ENCODE data around the gene ADCY10.
A peak's percentile ranks its signal among the peaks of the same experiment; 100 is the strongest.
"Not testable (repeated sequence)": the region's sequence is repeated elsewhere in the genome, so short reads cannot be mapped to it uniquely, and the experiment has no call there.

Gene ADCY10

DNA sequence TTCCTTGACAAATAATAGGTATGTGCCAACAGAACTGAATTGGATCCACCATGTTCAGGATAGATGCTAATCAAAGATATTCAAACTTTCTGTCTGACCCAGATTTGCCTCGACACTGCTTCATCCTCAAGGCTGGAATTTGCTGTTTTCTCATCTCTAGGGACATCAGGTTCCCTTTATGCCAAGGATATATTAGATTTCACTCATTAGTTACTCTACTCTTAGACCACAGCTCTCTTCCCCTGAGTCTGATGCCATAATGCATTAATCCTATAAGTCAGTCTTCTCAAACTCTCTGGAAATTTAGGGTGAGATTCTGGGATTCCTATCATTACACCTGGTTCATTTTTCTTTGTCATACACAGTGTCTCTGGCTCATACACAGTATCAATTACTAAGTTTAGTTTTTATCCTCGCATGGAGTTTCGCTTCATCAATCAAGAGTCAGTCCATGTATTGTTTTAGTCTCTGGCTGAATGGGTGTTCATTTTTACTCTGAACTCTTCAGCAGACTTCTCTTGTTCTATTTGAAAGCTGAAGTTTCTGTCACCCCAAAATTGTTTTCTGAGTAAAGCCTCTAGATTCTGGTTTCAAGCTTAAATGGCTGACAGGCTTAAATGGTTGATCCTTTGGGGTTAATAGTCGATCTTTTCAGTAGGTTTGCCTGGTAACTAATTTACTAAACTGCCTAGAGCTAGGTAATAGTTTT lies 13.3 kb upstream of the ADCY10 start:
- no peak for DNase-seq

DNA sequence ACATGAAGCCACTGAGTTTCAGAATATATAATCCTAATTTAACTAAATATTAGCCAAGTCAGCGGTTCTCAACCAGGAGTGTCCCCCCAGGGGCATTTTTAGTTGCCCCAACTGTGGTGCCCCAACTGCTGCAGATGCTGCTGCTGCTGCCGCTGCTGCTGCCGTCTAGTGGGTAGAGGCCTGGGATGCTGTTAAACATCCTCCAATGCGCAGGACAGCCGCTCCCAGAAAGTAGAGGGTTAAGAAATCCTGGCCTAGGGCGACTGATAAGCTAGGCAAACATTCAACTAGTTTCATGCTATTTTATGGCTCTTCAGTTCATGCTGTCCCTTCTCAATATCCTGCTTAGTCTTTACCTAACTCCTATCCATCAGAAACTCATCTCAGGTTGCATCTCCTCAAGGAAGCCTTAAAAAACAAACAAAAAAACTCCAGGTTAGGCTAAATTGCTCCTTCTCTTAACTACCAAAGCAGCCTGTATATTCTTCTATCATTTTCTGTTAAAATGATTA lies 12.6 kb upstream of the ADCY10 start:
- no peak for DNase-seq

DNA sequence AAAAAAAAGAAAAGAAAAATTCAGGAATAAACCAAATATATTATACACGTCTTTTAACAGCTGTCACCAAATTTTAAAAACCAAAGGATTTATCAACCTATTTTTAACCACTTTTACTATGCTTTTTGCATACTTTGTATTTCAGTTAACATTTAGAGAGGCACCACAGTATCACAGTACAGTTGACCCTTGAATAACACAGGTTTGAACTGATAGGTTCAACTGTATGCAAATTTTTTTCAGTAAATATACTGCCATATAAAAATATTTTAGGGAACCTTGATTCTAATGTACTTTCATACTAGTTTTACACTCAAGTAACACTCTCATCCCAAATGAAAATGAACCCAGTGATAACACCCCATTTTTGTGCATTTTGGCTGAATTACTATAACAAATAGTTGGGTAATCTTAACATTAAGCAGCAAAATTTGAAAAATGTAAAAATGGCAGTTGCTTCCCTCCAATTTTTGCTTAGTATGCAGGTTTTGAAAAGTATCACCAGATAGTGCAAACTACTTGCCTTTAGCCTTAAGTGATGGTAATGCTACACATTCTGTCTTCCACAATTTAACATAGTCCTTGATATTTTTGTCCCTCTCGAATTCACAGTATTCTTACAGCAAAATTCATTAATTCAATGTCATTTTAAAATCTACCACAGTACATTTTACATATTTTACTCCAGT lies 10.8 kb upstream of the ADCY10 start:
- peak; percentile 72 for DNase-seq

DNA sequence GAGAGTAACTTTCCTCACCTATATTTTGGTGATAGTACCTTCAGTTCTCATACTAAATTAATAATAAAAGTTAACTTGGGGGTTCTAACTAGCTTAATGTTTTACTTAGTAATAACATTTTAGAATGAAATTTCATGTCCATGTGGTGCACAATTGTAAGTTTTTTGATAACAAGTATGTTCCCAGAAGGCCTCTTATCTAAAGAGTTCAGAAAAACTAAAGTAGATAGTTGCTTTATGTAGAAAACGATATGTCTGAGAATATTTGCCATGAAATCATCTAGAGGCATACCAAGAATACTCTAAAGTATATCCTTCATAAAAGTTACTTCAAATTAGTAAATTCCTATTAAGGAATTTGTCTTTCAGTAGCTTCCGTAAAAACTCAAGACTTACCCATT lies 10.2 kb upstream of the ADCY10 start:
- DNase-seq = peak; percentile 89

DNA sequence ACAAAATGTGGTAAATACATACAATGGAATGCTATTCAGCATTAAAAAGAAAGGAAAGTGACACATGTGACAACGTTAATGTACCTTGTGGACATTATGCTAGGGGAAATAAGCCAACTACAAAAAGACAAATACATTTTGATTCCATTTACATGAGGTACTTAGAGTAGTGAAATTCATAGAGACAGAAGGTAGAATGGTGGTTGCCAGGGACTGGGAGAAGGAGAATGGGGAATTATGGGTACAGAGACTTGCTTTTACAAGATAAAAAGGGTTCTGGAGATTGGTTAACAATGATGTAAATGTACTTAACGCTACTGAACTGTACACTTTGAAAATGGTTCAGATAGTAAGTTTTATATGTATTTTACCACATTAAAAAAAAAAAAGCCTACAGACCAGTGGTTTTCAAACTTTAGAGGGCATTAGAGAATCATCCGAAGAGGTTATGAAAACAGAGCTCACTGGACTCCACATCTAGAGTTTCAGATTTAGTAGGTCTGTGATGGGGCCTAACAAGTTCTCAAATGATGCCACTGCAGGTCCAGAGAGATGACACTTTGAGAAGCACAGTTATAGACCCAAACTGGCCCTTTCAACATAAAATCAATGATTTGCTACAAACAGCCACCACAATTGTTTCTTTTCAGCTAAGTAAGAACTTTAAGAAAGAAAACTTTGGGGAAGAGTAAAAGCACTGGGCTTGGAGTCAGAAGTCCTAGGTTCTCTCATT lies 9.6 kb upstream of the ADCY10 start:
- peak; percentile 66 for DNase-seq

DNA sequence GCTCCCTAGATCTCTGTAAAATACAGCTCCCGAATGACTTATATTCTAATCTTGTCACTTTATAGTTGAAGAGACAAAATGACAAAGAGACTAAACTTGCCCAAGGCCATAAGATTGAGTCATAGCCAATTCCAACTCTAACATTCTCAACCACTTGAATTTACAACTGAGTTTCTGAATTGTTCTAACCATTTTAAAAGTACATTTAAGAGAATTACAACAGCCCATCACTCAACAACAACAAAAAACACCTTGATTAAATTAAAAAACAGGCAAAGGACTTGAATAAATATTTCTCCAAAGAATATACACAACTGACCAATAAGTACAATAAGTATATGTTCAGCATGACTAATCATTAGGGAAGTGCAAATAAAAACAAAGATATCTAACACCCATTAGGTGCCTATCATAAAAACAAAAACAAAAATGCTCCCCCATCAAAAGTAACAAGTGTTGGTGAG lies 8.7 kb upstream of the ADCY10 start:
- DNase-seq = no peak

DNA sequence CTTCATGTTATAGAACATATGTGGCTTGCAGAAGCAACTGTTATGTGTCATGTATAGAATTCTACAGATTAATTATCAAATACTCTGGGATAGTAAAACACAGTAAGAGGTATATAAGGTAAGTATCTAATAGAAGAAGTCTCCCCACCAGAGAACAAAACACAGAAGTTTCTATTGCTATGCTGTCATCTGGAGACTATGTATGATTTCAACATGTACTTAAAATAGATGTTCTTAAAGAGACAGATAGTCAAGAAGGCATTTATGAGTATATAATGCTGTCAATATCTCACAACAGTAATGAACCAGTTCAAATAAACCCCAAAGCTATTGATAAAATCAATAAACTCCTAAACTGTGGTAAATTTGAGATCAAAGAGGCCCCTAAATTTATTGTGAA lies 8.1 kb upstream of the ADCY10 start:
- no peak for DNase-seq

DNA sequence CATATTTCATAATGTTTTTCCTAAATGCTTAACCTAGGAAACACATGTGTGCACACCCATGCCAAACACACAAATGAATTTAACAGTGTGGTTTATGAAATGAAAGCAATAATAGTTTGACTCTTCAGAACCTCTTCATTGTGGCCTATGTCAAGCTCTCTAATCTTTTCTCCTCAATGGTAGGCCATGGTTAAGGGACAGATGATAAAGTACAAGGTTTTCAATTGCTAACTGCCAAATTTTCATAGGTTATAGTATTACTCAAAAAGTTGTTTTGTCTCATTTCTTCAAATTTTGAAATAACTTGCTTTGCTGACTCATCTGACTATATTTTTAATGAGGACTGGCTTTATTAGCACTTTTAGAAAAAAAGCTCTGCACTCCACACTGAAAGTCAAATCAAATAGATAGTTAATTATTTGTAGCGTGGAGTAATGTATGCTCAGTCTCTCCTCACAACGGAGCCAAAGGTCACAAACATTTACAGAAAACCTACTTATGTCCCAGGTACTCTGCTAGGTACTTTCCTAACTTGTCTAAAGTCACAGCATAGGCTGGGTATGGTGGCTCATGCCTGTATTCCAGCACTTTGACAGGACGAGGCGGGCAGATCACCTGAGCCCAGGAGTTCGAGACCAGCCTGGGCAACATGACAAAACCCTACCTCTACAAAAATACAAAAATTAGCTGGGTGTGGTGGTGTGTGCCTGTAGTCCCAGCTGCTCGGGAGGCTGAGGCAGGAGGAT lies 3.0 kb upstream of the ADCY10 start:
- DNase-seq = no peak

DNA sequence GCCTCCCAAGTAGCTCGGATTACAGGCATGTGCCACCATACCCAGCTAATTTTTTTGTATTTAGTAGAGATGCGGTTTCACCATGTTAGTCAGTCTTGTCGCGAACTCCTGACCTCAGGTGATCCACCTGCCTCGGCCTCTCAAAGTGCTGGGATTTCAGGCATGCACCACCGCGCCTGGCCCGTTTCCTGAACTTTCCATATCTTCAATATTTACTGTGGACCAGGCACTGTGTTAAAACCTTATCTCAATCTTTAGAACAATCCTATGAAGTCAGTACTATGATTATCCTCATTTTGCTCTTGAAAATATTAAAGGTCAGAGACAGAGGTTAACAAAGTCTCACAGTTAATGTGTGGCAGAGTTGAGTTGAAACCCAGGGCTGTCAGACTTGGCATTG lies 1.6 kb upstream of the ADCY10 start:
- DNase-seq = no peak

DNA sequence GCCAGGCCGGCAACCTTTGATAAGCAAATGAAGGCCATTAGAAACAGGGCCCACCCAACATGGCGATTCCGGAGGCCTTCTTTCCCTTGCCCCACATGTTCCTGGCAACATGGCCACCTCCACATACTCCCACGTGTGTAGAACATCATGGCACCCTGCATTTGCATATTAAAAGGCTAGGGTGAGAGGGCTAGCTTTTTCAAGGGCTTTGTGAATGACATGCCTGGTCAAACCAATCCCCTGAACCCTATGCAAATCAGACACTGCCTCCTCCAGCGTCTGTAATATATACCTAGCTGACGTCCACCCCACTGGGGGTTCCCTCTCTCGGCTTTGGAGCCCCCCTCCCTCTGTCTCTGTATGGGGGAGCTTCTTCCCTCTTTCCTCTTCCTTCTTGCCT lies 1.6 kb downstream of the ADCY10 start:
- DNase-seq = no peak

DNA sequence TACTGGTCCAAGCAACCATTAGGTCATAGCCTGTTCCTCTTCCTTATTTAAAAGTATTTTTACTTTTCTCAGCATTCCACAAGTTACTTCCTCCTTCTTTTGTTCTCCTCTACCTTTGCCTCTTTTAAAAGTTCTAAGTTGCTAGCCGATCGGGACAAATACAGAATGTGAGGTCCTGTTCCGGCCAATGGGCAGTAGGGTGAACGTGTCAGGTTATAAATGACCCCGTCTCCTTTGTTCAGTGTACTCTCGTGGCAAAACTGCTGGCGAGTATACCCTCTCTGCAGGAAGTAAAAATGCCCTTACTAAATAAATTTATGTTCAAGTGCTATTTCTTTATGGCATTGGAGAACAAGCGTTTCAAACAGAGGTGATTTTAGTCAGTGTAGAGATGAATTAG lies 2.5 kb downstream of the ADCY10 start:
- DNase-seq = no peak

DNA sequence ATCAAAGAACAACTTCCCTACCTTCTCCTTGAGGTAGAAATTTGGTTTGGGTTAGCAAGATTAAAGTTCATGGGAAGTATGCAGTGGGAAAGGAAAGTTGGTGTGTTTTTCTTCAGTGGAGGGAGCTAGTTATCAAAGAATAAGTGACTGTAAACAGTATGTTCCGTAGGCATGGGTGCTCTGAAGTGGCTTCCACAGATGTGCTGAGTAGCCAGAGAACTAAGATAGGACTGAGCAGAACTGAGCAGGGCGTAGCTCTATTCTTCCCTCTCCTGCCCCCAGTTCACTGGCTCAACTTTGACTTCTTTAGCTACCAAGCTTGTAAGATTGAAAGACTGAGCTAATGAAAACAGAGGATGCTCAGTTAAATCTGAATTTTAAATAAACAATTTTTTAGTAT lies 3.4 kb downstream of the ADCY10 start:
- DNase-seq = no peak

DNA sequence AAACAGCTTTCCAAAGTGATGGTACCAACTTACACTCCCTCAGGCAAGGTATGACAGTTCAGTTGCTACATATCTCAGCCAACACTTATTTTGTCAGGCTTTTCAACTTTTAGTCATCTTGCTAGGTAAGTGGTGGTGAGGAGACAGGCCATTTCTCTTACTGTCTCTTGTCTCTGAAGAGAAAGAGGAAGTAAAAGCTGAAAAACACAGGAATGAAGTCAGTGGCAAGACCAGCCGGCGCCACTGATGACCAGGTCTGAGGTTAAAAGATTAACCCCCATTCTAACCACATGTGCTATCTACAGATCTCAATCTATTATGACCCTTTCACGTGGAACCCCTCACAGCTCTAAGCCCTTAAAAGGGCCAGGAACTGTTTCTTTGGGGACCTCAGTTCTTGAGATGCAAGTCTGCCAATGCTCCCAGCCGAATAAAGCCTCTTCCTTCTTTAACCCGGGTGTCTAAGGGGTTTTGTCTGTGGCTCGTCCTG lies 4.2 kb downstream of the ADCY10 start:
- peak; percentile 59 for DNase-seq

DNA sequence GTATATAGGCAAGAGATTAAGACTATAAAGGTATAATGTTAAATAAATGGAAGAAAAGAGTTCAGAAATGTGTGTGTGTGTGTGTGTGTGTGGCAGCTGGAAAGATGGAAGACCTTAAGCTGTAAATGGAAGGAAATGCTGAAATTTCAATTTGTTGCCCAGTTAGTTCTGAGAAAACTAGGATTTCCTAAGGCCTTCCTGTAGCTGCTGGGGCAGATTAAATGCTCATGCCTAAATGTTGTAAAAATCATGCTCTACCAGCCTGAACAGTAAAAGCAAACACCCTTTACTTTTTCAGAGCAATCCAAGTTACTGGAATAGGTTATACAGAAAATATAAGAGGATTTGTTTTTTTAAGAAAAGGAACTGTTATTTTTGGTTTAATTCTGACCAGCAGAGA lies 8.3 kb downstream of the ADCY10 start:
- DNase-seq = no peak

DNA sequence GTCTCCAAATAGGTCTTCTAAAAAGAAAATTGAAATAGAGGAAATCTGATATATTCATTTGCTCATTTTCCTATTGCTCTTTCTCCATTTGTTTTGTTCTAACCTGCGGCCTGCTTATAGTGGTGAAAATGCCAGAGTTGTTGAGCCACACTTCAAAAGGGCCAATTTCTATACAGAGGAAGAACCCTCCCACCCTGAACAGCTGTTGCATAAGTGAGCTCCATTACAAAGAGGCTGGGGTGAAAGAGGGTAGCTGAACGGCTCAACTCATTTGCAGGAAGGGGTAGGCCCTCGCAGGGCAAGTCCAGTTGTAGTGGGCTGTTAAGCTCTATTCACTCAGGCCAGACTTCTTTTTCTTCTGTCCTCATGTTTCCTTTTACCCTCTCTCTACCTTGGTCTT lies 8.8 kb downstream of the ADCY10 start:
- no peak for DNase-seq

DNA sequence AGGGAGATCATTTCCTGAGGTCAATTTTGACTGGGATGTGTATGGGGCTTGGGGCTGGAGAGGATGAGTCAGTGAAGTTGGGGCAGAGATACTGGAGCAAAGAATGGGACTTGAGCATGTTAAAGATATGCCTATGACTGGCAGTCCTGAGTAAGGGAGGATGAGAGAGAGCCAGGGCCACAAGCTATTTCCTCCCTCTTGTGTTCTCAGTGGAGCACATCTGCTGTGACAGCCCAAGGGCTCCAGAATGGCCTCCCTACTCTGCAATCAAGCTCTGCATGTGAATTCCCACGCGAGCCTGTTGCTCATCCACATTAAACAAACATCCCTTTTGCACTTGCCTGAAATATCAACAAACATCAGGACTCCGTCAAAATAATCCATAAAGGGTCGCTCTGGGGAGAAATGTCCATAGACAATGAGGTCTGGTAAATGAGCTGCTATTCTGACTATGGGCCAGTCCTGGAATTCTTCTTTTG lies 9.2 kb downstream of the ADCY10 start:
- peak; percentile 37 for DNase-seq

DNA sequence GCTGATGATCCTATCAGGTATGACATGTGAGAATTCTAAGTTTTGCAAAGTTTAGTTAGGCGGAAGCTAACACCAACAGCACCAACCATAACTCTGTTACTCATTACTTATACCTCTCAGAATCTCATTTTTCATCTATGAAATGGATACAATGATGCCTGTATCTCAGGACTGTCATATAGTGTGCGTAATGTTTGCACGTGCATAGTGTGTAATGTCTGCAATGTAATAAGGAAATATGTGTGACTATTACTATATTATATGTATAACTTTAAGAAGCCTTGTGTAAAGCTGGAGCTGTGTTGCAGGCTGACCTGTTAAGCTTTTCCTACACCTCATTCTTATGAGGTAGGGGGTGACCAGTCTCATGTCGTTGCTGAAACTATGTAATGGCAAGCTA lies 13.0 kb downstream of the ADCY10 start:
- DNase-seq = no peak

DNA sequence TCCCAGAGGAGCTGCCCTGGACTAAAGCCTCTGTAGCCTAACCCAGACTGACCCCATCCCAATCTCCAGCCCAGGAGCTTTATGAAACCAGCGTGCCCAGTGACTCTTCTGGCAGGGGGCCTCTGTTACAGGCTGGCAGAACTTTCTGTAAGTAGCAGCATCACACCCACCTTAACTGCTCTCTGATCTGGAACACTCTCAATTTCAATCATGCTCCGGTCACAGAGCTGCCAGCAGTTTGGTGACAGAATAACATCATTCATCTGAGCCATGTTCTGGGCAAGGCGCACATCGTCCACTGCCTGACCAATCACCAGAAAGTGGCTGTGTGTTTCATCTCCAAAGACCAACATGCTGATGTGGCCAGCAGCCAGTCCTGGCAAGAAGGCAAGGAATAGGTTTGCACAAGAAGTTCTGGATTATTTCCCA lies 14.7 kb downstream of the ADCY10 start:
- no peak for DNase-seq

DNA sequence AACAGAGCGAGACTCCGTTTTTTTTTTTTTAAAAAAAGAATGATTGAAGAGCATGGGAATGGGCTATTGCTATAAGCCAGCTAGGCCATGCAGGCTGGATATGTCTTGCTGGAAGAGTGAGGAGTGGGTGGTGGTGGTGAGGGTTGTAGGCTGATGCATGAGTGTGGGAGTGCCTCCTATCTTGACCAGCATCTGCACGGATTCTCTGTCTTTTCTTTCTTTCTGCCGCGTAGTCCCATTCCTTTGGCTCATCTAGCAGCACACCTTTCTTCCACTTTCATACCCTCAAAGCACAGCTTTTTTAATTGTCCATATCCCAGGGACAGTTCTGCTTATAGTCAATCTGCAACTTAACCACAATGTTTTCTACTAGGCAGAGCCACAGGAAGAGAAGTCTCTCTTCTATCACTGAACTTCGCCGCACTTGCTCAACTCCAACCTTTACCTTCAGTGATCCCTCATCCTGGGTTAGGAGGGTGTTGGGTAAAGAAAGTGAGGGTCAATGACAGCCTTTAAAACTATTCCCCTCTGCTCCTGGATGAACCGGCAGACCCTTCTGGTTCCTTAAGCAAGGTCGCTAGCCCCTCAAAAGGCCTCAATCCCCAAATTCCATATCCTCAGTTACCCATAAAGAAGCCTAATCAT lies 15.2 kb downstream of the ADCY10 start:
- no peak for DNase-seq

DNA sequence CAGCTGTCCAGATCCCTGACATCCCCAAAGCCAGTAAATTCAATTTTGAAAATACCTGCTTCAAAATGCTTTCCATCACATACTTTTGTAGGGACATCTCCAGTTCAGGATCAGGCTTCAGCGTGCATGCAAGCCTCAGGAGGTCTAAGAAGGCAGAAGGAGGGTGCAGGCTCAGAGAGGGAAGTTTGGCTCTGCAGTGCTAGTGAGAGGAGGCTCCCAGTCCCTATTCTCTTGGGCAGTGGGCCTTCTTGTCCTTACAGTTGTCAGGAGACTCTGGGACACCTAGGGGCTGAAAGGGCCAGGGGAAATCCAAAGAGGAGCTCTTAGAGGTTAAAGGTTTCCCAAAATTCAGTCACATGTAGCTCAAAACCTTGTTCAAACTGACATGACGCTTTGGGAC lies 20.1 kb downstream of the ADCY10 start:
- DNase-seq = no peak

DNA sequence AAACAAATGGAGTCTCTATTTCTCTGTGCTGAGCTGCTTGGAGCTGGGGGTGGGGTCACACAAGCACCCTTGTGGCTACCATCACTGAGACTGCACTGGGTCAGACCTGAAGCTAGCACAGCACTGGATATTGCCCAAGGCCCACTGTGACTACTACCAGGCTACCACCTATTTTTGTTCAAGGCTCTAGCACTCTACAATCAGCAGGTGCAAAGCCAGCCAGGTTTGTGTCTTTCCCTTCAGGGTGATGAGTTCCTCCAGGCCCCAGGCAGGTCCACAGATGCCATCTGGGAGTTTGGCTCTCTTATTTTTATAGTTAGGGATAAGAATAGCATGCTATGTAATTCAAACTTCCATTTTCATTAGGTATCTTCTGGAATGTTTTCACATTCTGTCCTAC lies 23.5 kb downstream of the ADCY10 start:
- DNase-seq = no peak

DNA sequence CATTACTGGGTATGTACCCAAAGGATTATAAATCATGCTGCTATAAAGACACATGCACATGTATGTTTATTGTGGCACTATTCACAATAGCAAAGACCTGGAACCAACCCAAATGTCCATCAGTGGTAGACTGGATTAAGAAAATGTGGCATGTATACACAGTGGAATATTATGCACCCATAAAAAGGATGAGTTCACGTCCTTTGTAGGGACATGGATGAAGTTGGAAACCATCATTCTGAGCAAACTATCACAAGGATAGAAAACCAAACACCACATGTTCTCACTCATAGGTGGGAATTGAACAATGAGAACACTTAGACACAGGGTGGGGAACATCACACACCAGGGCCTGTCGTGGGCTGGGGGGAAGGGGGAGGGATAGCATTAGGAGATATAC lies 26.7 kb downstream of the ADCY10 start:
- not testable (repeated sequence) for DNase-seq
